ENCODE data around the gene CLCN4.

CLCN4 gene

GRCh38 chrX:10117864-10118377 is 38.9 kb upstream of the CLCN4 start:
- no peaks in the 10 kb centered on the region for H3K27me3 ChIP-seq (ENCODE audit: control insufficient read depth, insufficient read depth, low read length)
- H3K9ac ChIP-seq (ENCODE audit: low read length) = no peak overlapping the region
- H3K27ac ChIP-seq (ENCODE audit: low read depth, low read length) = no peak overlapping the region
- H3K4me1 ChIP-seq (ENCODE audit: control insufficient read depth, insufficient read depth, low read length) = no peaks in the 10 kb centered on the region
- H3K4me3 ChIP-seq (ENCODE audit: low read depth, low read length) = no peak overlapping the region
- H3K36me3 ChIP-seq (ENCODE audit: control insufficient read depth, insufficient read depth, low read length) = peaks cover 63% of the 10 kb centered on the region
- peaks cover 72% of the 10 kb centered on the region for H3K9me3 ChIP-seq (ENCODE audit: control insufficient read depth, insufficient read depth, low read depth, low read length)

- Histone ChIP-seq H3K36me3 (ENCODE audit: control insufficient read depth, insufficient read depth, low read length) (peaks cover 65% of the 10 kb centered on the region), H3K9me3 (ENCODE audit: control insufficient read depth, insufficient read depth, low read depth, low read length) (peaks cover 68% of the 10 kb centered on the region), H3K4me3 (ENCODE audit: low read depth, low read length) (no peak overlapping the region), H3K27me3 (ENCODE audit: control insufficient read depth, insufficient read depth, low read length) (no peaks in the 10 kb centered on the region), H3K4me1 (ENCODE audit: control insufficient read depth, insufficient read depth, low read length) (no peaks in the 10 kb centered on the region), H3K9ac (ENCODE audit: low read length) (no peak overlapping the region), H3K27ac (ENCODE audit: low read depth, low read length) (no peak overlapping the region)
Observed at GRCh38 chrX:10118530-10118929, 38.2 kb upstream of the CLCN4 start.

- no peak overlapping the region for H3K27ac ChIP-seq (ENCODE audit: low read depth, low read length)
- H3K4me3 ChIP-seq (ENCODE audit: low read depth, low read length) = no peak overlapping the region
- H3K4me1 ChIP-seq (ENCODE audit: control insufficient read depth, insufficient read depth, low read length) = no peaks in the 10 kb centered on the region
- no peak overlapping the region for H3K9ac ChIP-seq (ENCODE audit: low read length)
- H3K36me3 ChIP-seq (ENCODE audit: control insufficient read depth, insufficient read depth, low read length) = peaks cover 72% of the 10 kb centered on the region
- H3K9me3 ChIP-seq (ENCODE audit: control insufficient read depth, insufficient read depth, low read depth, low read length) = peaks cover 76% of the 10 kb centered on the region
- no peaks in the 10 kb centered on the region for H3K27me3 ChIP-seq (ENCODE audit: control insufficient read depth, insufficient read depth, low read length)
Observed at GRCh38 chrX:10119399-10119990, 37.3 kb upstream of the CLCN4 start.

GRCh38 chrX:10120331-10120730 is 36.4 kb upstream of the CLCN4 start:
- no peak overlapping the region for H3K27ac ChIP-seq (ENCODE audit: low read depth, low read length)

GRCh38 chrX:10120828-10121227 is 35.9 kb upstream of the CLCN4 start:
- H3K27me3 ChIP-seq (ENCODE audit: control insufficient read depth, insufficient read depth, low read length) = no peaks in the 10 kb centered on the region
- no peaks in the 10 kb centered on the region for H3K4me1 ChIP-seq (ENCODE audit: control insufficient read depth, insufficient read depth, low read length)
- peaks cover 76% of the 10 kb centered on the region for H3K36me3 ChIP-seq (ENCODE audit: control insufficient read depth, insufficient read depth, low read length)
- peaks cover 80% of the 10 kb centered on the region for H3K9me3 ChIP-seq (ENCODE audit: control insufficient read depth, insufficient read depth, low read depth, low read length)
- H3K9ac ChIP-seq (ENCODE audit: low read length) = no peak overlapping the region
- H3K4me3 ChIP-seq (ENCODE audit: low read depth, low read length) = no peak overlapping the region; the same call in 1 of the 2 replicates
- H3K27ac ChIP-seq (ENCODE audit: low read depth, low read length) = no peak overlapping the region

More at GRCh38 chrX:10120331-10120730, 36.4 kb upstream of the CLCN4 start:
- Histone ChIP-seq H3K36me3 (ENCODE audit: control insufficient read depth, insufficient read depth, low read length) (peaks cover 74% of the 10 kb centered on the region), H3K4me3 (ENCODE audit: low read depth, low read length) (no peak overlapping the region), H3K4me1 (ENCODE audit: control insufficient read depth, insufficient read depth, low read length) (no peaks in the 10 kb centered on the region), H3K9ac (ENCODE audit: low read length) (no peak overlapping the region), H3K9me3 (ENCODE audit: control insufficient read depth, insufficient read depth, low read depth, low read length) (peaks cover 78% of the 10 kb centered on the region), H3K27me3 (ENCODE audit: control insufficient read depth, insufficient read depth, low read length) (no peaks in the 10 kb centered on the region)

GRCh38 chrX:10121787-10122186 is 35.0 kb upstream of the CLCN4 start:
- no peaks in the 10 kb centered on the region for H3K27me3 ChIP-seq (ENCODE audit: control insufficient read depth, insufficient read depth, low read length)
- H3K9ac ChIP-seq (ENCODE audit: low read length) = no peak overlapping the region
- peaks cover 83% of the 10 kb centered on the region for H3K9me3 ChIP-seq (ENCODE audit: control insufficient read depth, insufficient read depth, low read depth, low read length)
- H3K4me3 ChIP-seq (ENCODE audit: low read depth, low read length) = no peak overlapping the region
- H3K4me1 ChIP-seq (ENCODE audit: control insufficient read depth, insufficient read depth, low read length) = no peaks in the 10 kb centered on the region
- H3K27ac ChIP-seq (ENCODE audit: low read depth, low read length) = no peak overlapping the region
- peaks cover 76% of the 10 kb centered on the region for H3K36me3 ChIP-seq (ENCODE audit: control insufficient read depth, insufficient read depth, low read length)

- no peak overlapping the region for H3K9ac ChIP-seq (ENCODE audit: low read length)
- no peaks in the 10 kb centered on the region for H3K27me3 ChIP-seq (ENCODE audit: control insufficient read depth, insufficient read depth, low read length)
- H3K4me3 ChIP-seq (ENCODE audit: low read depth, low read length) = no peak overlapping the region
- H3K27ac ChIP-seq (ENCODE audit: low read depth, low read length) = no peak overlapping the region
- peaks cover 75% of the 10 kb centered on the region for H3K36me3 ChIP-seq (ENCODE audit: control insufficient read depth, insufficient read depth, low read length)
- H3K4me1 ChIP-seq (ENCODE audit: control insufficient read depth, insufficient read depth, low read length) = no peaks in the 10 kb centered on the region
- peaks cover 80% of the 10 kb centered on the region for H3K9me3 ChIP-seq (ENCODE audit: control insufficient read depth, insufficient read depth, low read depth, low read length)
Observed at GRCh38 chrX:10124506-10125247, 32.1 kb upstream of the CLCN4 start.

- Histone ChIP-seq H3K4me3 (ENCODE audit: low read depth, low read length) (no peak overlapping the region), H3K27me3 (ENCODE audit: control insufficient read depth, insufficient read depth, low read length) (no peaks in the 10 kb centered on the region), H3K4me1 (ENCODE audit: control insufficient read depth, insufficient read depth, low read length) (no peaks in the 10 kb centered on the region), H3K27ac (ENCODE audit: low read depth, low read length) (no peak overlapping the region), H3K9ac (ENCODE audit: low read length) (no peak overlapping the region), H3K9me3 (ENCODE audit: control insufficient read depth, insufficient read depth, low read depth, low read length) (peaks cover 79% of the 10 kb centered on the region), H3K36me3 (ENCODE audit: control insufficient read depth, insufficient read depth, low read length) (peaks cover 80% of the 10 kb centered on the region)
Observed at GRCh38 chrX:10125248-10125615, 31.5 kb upstream of the CLCN4 start.

- Histone ChIP-seq H3K9ac (ENCODE audit: low read length) (no peak overlapping the region), H3K4me1 (ENCODE audit: control insufficient read depth, insufficient read depth, low read length) (no peaks in the 10 kb centered on the region), H3K27ac (ENCODE audit: low read depth, low read length) (no peak overlapping the region), H3K4me3 (ENCODE audit: low read depth, low read length) (no peak overlapping the region), H3K9me3 (ENCODE audit: control insufficient read depth, insufficient read depth, low read depth, low read length) (peaks cover 77% of the 10 kb centered on the region), H3K27me3 (ENCODE audit: control insufficient read depth, insufficient read depth, low read length) (no peaks in the 10 kb centered on the region), H3K36me3 (ENCODE audit: control insufficient read depth, insufficient read depth, low read length) (peaks cover 77% of the 10 kb centered on the region)
Observed at GRCh38 chrX:10126044-10126443, 30.7 kb upstream of the CLCN4 start.

- Histone ChIP-seq H3K4me1 (ENCODE audit: control insufficient read depth, insufficient read depth, low read length) (peaks cover 4% of the 10 kb centered on the region; the same call in 1 of the 2 replicates), H3K27ac (ENCODE audit: low read depth, low read length) (no peak overlapping the region), H3K27me3 (ENCODE audit: control insufficient read depth, insufficient read depth, low read length) (no peaks in the 10 kb centered on the region), H3K9me3 (ENCODE audit: control insufficient read depth, insufficient read depth, low read depth, low read length) (peaks cover 76% of the 10 kb centered on the region), H3K36me3 (ENCODE audit: control insufficient read depth, insufficient read depth, low read length) (peaks cover 75% of the 10 kb centered on the region), H3K9ac (ENCODE audit: low read length) (no peak overlapping the region), H3K4me3 (ENCODE audit: low read depth, low read length) (no peak overlapping the region)
Observed at GRCh38 chrX:10126834-10127233, 29.9 kb upstream of the CLCN4 start.

GRCh38 chrX:10128386-10128785 is 28.4 kb upstream of the CLCN4 start:
- Histone ChIP-seq H3K4me3 (ENCODE audit: low read depth, low read length) (no peak overlapping the region), H3K4me1 (ENCODE audit: control insufficient read depth, insufficient read depth, low read length) (peaks cover 9% of the 10 kb centered on the region; the same call in 1 of the 2 replicates), H3K9ac (ENCODE audit: low read length) (no peak overlapping the region), H3K27me3 (ENCODE audit: control insufficient read depth, insufficient read depth, low read length) (no peaks in the 10 kb centered on the region), H3K36me3 (ENCODE audit: control insufficient read depth, insufficient read depth, low read length) (peaks cover 74% of the 10 kb centered on the region), H3K9me3 (ENCODE audit: control insufficient read depth, insufficient read depth, low read depth, low read length) (peaks cover 68% of the 10 kb centered on the region), H3K27ac (ENCODE audit: low read depth, low read length) (no peak overlapping the region)
